IPS DF 6.9 (cell line): ENCODE measurements around the gene HMCN2.

Experiments used
- DNase-seq: peaks from one replicate; pipeline ENCODE4 v3.0.0-alpha.2; 2013; ENCODE audit warnings: low read depth, low spot score
- H3K27ac ChIP-seq: one replicate; pipeline ENCODE4 v1.5.1; 2013; ENCODE audit warnings: low read length, control low read depth
- H3K27me3 ChIP-seq: 2 replicates; pipeline ENCODE4 v1.6.1; 2013; ENCODE audit warnings: mild to moderate bottlenecking, low read length; ENCODE audit not compliant: control insufficient read depth, insufficient read depth
- H3K36me3 ChIP-seq: 2 replicates; pipeline ENCODE4 v1.6.1; 2013; ENCODE audit warnings: low read length; ENCODE audit not compliant: control insufficient read depth, insufficient read depth
- H3K4me1 ChIP-seq: 2 replicates; pipeline ENCODE4 v1.6.1; 2013; ENCODE audit warnings: low read length; ENCODE audit not compliant: control insufficient read depth, insufficient read depth
- H3K4me3 ChIP-seq: 2 replicates; pipeline ENCODE4 v1.5.1; 2013; ENCODE audit warnings: mild to moderate bottlenecking, low read length
- H3K9me3 ChIP-seq: 2 replicates; pipeline ENCODE4 v1.6.1; 2013; ENCODE audit warnings: low read length, inconsistent platforms; ENCODE audit not compliant: control insufficient read depth, insufficient read depth
- WGBS: extraction: QIAGEN DNeasy Blood & Tissue Kit; methylation state at CpG from one replicate; pipeline ENCODE4 v1.1.7; 2013; ENCODE audit warnings: mixed read lengths, missing lambda C conversion rate; ENCODE audit not compliant: insufficient read length, insufficient coverage; 5-methylcytosine and 5-hydroxymethylcytosine counted together

HMCN2 gene

DNA sequence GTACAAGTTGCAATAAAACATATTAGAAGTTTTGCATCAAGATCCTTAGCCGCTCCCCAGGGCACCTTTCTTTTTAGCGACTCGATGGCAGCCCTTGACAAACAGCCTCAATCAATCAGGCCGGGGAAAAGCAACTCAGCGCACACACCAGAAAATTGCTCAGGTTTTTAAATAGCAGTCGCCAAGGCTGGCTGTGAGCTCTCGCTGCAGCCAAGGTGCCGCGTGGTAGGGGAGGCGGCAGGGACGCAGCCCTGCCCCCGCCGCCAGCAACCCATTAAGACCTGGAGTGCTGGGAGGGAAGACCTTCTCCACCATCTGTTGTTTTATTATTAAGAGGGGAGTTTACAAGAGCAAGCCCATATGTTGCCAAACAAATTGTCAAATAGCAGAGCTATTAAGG is 201.8 kb downstream of the HMCN2 start:
- DNase-seq: no peak
- Histone ChIP-seq H3K9me3 (no peaks in the 10 kb centered on the region), H3K27ac (no peak overlapping the region), H3K36me3 (peaks cover 3% of the 10 kb centered on the region), H3K4me1 (0 out of 2 replicates have a peak, but pooled peaks cover 3% of the 10 kb centered on the region), H3K27me3 (no peaks in the 10 kb centered on the region), H3K4me3 (no peak overlapping the region)
- WGBS: no CpG with 5 or more reads among the region's 13 CpGs

- no peak overlapping the region for H3K27ac ChIP-seq
These were observed 203.0 kb downstream of the HMCN2 start for GRCh38 chr9:130468566-130468965.

GRCh38 chr9:130470269-130470668 is 204.7 kb downstream of the HMCN2 start:
- peaks cover 7% of the 10 kb centered on the region; the same call in 1 of the 2 replicates for H3K4me1 ChIP-seq
- WGBS: no CpG with 5 or more reads among the region's 10 CpGs
- H3K27ac ChIP-seq: no peak overlapping the region
- H3K27me3 ChIP-seq: no peaks in the 10 kb centered on the region
- no peaks in the 10 kb centered on the region for H3K36me3 ChIP-seq
- H3K4me3 ChIP-seq: no peak overlapping the region
- no peak for DNase-seq
- no peaks in the 10 kb centered on the region for H3K9me3 ChIP-seq

More at GRCh38 chr9:130468566-130468965, 203.0 kb downstream of the HMCN2 start:
- H3K36me3 ChIP-seq: peaks cover 3% of the 10 kb centered on the region
- no peaks in the 10 kb centered on the region for H3K27me3 ChIP-seq
- no CpG with 5 or more reads among the region's 4 CpGs for WGBS
- no peaks in the 10 kb centered on the region for H3K9me3 ChIP-seq
- H3K4me3 ChIP-seq: no peak overlapping the region
- no peak for DNase-seq
- 0 out of 2 replicates have a peak, but pooled peaks cover 3% of the 10 kb centered on the region for H3K4me1 ChIP-seq

GRCh38 chr9:130470950-130471349 is 205.4 kb downstream of the HMCN2 start:
- no peaks in the 10 kb centered on the region for H3K36me3 ChIP-seq
- H3K4me1 ChIP-seq: peaks cover 7% of the 10 kb centered on the region; the same call in 1 of the 2 replicates
- no peak overlapping the region for H3K27ac ChIP-seq
- no peaks in the 10 kb centered on the region for H3K27me3 ChIP-seq
- H3K9me3 ChIP-seq: no peaks in the 10 kb centered on the region
- DNase-seq: no peak
- WGBS: no CpG with 5 or more reads among the region's 12 CpGs
- no peak overlapping the region for H3K4me3 ChIP-seq

- peaks cover 7% of the 10 kb centered on the region; the same call in 1 of the 2 replicates for H3K4me1 ChIP-seq
- no peaks in the 10 kb centered on the region for H3K27me3 ChIP-seq
- no CpG with 5 or more reads among the region's 20 CpGs for WGBS
- H3K4me3 ChIP-seq: no peak overlapping the region
- no peaks in the 10 kb centered on the region for H3K36me3 ChIP-seq
- no peak for DNase-seq
- no peak overlapping the region for H3K27ac ChIP-seq
- no peaks in the 10 kb centered on the region for H3K9me3 ChIP-seq
These were observed 206.0 kb downstream of the HMCN2 start for GRCh38 chr9:130471411-130472183.

DNA sequence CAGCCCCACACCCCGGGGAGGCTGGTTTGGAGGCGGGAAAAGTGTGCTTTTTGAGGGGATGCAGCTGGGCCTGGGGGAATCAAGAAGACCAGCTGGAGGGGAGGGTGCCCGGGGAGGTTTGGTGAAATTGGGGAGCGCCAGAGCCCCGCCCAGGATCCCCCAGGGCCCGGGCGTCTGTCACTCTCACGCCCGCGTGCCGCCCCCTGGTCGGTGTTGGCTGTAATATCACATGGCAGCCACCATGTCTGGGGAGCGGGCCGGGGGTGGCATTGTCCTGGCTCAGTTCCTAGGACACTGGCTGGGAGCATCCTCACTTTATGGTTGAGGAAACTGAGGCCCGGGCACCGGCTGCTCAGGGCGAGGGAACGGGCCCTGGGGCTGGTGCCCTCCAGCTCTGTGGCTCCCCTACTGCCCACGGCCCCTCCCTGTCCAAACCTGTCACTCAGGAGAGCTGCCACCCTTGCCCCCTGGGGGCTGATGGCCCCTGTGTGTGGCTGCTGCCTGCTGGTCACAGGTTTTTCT is 206.7 kb downstream of the HMCN2 start:
- no peak for DNase-seq
- H3K4me1 ChIP-seq: peaks cover 4% of the 10 kb centered on the region; the same call in 1 of the 2 replicates
- no peaks in the 10 kb centered on the region; the same call in 1 of the 2 replicates for H3K36me3 ChIP-seq
- H3K4me3 ChIP-seq: no peak overlapping the region
- WGBS: no CpG with 5 or more reads among the region's 19 CpGs
- no peaks in the 10 kb centered on the region for H3K9me3 ChIP-seq
- no peak overlapping the region for H3K27ac ChIP-seq
- H3K27me3 ChIP-seq: no peaks in the 10 kb centered on the region

DNA sequence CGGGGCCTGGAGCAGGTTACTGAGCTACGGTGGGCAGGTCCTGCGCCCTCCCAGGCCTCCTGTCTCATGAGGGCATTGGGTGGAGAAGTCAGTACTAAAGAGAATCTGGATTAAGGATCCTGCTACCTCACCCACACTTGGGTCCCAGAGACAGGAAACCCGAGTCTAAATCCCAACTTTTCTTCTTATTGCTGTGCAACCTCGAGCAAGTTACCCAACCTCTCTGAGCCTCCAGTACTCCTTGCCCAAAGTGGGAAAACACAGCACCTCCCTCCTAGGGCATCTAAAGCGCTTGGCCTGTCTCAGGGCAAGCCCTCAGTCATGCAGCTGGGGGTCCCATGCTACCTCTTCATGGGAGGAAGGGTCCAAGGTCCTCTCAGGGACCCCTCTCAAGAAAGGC is 207.4 kb downstream of the HMCN2 start:
- H3K27ac ChIP-seq: no peak overlapping the region
- H3K36me3 ChIP-seq: no peaks in the 10 kb centered on the region; the same call in 1 of the 2 replicates
- no CpG with 5 or more reads among the region's 6 CpGs for WGBS

DNA sequence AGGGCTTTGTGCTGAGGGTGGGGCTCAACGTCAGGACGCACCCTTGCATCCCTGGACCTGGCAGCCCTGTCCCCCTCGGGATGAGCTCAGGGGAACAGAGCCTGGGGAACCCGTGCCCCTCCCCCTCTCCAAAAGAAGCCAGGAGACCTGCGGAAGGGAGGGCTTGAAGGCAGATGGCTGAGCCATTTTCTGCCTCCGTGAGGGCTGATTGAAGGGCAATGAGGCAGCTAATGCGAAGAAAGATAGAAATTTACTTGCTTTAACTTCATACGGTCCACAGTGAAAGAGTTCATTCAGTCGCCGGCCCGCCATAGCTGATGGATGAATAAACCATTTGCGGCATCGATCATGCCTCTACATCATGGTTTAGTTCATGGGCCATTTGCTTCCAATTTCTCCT is 208.0 kb downstream of the HMCN2 start:
- WGBS: no CpG with 5 or more reads among the region's 13 CpGs
- H3K27me3 ChIP-seq: no peaks in the 10 kb centered on the region
- no peak overlapping the region for H3K4me3 ChIP-seq
- DNase-seq: no peak
- no peak overlapping the region for H3K27ac ChIP-seq
- peaks cover 4% of the 10 kb centered on the region; the same call in 1 of the 2 replicates for H3K4me1 ChIP-seq
- no peaks in the 10 kb centered on the region; the same call in 1 of the 2 replicates for H3K36me3 ChIP-seq
- H3K9me3 ChIP-seq: no peaks in the 10 kb centered on the region

More for the DNA sequence above, 207.4 kb downstream of the HMCN2 start:
- Histone ChIP-seq H3K27me3 (no peaks in the 10 kb centered on the region), H3K9me3 (no peaks in the 10 kb centered on the region), H3K4me1 (peaks cover 4% of the 10 kb centered on the region; the same call in 1 of the 2 replicates), H3K4me3 (no peak overlapping the region)
- no peak for DNase-seq

DNA sequence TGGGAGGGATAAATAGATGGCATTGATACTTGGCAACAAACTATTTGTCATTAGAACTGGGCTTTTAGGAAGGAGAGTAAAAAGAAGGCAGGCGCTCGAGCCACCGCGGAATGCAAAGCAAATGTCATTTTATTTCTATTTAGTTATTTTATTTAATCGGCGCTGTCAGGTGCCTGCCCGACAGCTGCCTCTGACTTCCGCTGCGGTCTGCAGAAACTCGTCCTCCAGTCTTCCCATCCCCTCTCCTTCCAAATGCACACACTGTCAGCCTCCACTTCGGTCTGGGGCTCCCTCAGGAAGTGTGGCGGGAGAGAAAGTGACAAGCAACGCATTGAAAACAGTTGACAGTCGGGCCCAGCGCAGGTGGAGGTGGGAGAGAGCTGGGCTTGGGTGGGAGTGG is 208.5 kb downstream of the HMCN2 start:
- Histone ChIP-seq H3K4me3 (no peak overlapping the region), H3K9me3 (no peaks in the 10 kb centered on the region), H3K4me1 (peaks cover 4% of the 10 kb centered on the region; the same call in 1 of the 2 replicates), H3K27me3 (no peaks in the 10 kb centered on the region), H3K36me3 (no peaks in the 10 kb centered on the region; the same call in 1 of the 2 replicates), H3K27ac (no peak overlapping the region)
- DNase-seq: no peak
- no CpG with 5 or more reads among the region's 15 CpGs for WGBS

GRCh38 chr9:130476151-130476730 is 210.7 kb downstream of the HMCN2 start:
- Histone ChIP-seq H3K27me3 (no peaks in the 10 kb centered on the region), H3K27ac (no peak overlapping the region), H3K9me3 (no peaks in the 10 kb centered on the region), H3K4me1 (peaks cover 4% of the 10 kb centered on the region; the same call in 1 of the 2 replicates), H3K36me3 (no peaks in the 10 kb centered on the region; the same call in none of the 2 replicates), H3K4me3 (no peak overlapping the region)
- no peak for DNase-seq
- no CpG with 5 or more reads among the region's 21 CpGs for WGBS
